Psoas muscle (tissue), 8 donors: ENCODE data around the gene INO80. TPM values are rescaled to one million over a fixed set of nuclear protein-coding genes. Genes with fewer than 3 reads are reported as not detected.
A peak's percentile ranks its signal among the peaks of the same experiment; 100 is the strongest.

Experiments
- ATAC-seq, 4 donors: fragments of 200-7000 bp; cut with Tn5 transposase; one replicate each; pipeline ENCODE4 v1.9.1; 2020; ENCODE audit warnings: moderate library complexity in 3 of 4, mild to moderate bottlenecking in 2 of 4
- DNase-seq, 2 donors: peaks; one replicate each; pipeline ENCODE4 v3.0.0-alpha.2; 2020
- H3K27ac ChIP-seq: fragments of 200-600 bp; one replicate; pipeline ENCODE4 v1.8.0; 2022
- H3K27me3 ChIP-seq, 3 donors: fragments of 200-600 bp in 1 of 3; one replicate each; pipeline versions ENCODE4 v1.6.1 to v1.8.0; 2013 to 2022; ENCODE audit warnings: low read length in 2 of 3, mild to moderate bottlenecking in 2 of 3, moderate library complexity in 1 of 3; ENCODE audit not compliant: insufficient read depth in 3 of 3
- H3K36me3 ChIP-seq, 2 donors: fragments of 200-600 bp in 1 of 2; one replicate each; pipeline versions ENCODE4 v1.6.1 to v1.8.0; 2013 to 2022; ENCODE audit warnings: low read depth in 1 of 2, mild to moderate bottlenecking in 1 of 2, moderate library complexity in 1 of 2; ENCODE audit not compliant: insufficient read depth in 1 of 2
- H3K4me1 ChIP-seq: fragments of 200-600 bp; one replicate; pipeline ENCODE4 v1.8.0; 2022
- H3K4me3 ChIP-seq: fragments of 200-600 bp; one replicate; pipeline ENCODE4 v1.8.0; 2022; ENCODE audit warnings: mild to moderate bottlenecking
- H3K9me3 ChIP-seq: fragments of 200-600 bp; one replicate; pipeline ENCODE4 v1.8.0; 2022
- CTCF ChIP-seq: fragments of 200-600 bp; IDR thresholded peaks from one replicate; pipeline ENCODE4 v1.8.0; 2022; ENCODE audit warnings: antibody characterized with exemption
- WGBS, 3 donors: extraction: QIAGEN DNeasy Blood & Tissue Kit; methylation state at CpG; one replicate each; pipeline versions ENCODE4 v1.1.6 to v1.1.7; 2013; 5-methylcytosine and 5-hydroxymethylcytosine counted together
- intact Hi-C, 2 donors: fragments of 100-400 bp; cut with DNase I; formaldehyde crosslinking; loops; one replicate each; pipeline versions ENCODE4 v1.11.0 to v1.14.2; 2022
- long read RNA-seq, 2 donors: library from polyadenylated mRNA; unstranded; transcript quantifications; one replicate each; pipeline ENCODE4 v2.0.0, GENCODE V29; 2021
- polyA plus RNA-seq, 3 donors: library from polyadenylated mRNA; stranded (reverse); fragments of 200-250 nt; gene quantifications; one replicate each; pipeline ENCODE4 v1.2.3, GENCODE V29; 2013
- total RNA-seq, 4 donors: library from RNA; stranded (reverse); fragmentation: NEBNext Ultra II Directional in 2 of 4; extraction: Animal tissue kit (Norgen Biotek cat#: 25700) in 2 of 4; gene quantifications; one replicate each; pipeline versions ENCODE4 v1.2.1 to v1.2.4, GENCODE V29; 2021 to 2023
- donor health status: healthy with polysubstance abuse.
- donor health status: DM: no; HTN: no; CAD: no; lungs with moderate emphysema.
- donor health status: Bipolar disorder and iron deficiency.
- donor health status: healthy.
- donor health status: DM: yes; HTN: yes; CAD: no.
- donor health status: DM: no; HTN: no; CAD: no.
- donor health status: DM: no; HTN: no; CAD: no.
- donor health status: DM: yes; HTN: yes; CAD: no.

The INO80 gene
- 10 to 100 TPM; 12.4 to 30.5 (median 22.7) TPM for total RNA-seq
- 10 to 100 TPM; 14.8 to 20.1 (median 15.5) TPM for polyA plus RNA-seq
- long read RNA-seq, donor 1, full-length matches to known transcripts = 2 of 17 reads
- long read RNA-seq, donor 1, partial matches to known transcripts = 7 of 17 reads
- long read RNA-seq, donor 1, other reads (novel, unspliced or antisense) = 8 of 17 reads
- long read RNA-seq, donor 2, full-length matches to known transcripts = 4 of 35 reads
- long read RNA-seq, donor 2, partial matches to known transcripts = 15 of 35 reads
- long read RNA-seq, donor 2, other reads (novel, unspliced or antisense) = 16 of 35 reads

- 1% methylated on average over 45 to 64 of the region's 64 CpGs for WGBS, 3 donors
- peak within 1 kb of the TSS; percentile 81 for H3K4me3 ChIP-seq
- TF ChIP-seq CTCF = no peak
- intact Hi-C loops = loop anchor here in 1 of 2 donors (10.0 kb wide), 1 partner anchor 212 kb away; no protein-coding TSS in a partner anchor
- peak within 1 kb of the TSS; percentile 97 for H3K27ac ChIP-seq
- ATAC-seq = peak; percentile 92 to 93 (median 92)
- DNase-seq = peak; percentile 98 to 99
- peaks cover 0 to 3% (median 0%) of the 10 kb centered on the region in 3 donors for H3K27me3 ChIP-seq
- no peaks in the 10 kb centered on the region for H3K36me3 ChIP-seq
- peaks cover 22% of the 10 kb centered on the region for H3K4me1 ChIP-seq
- H3K9me3 ChIP-seq = no peaks in the 10 kb centered on the region
Measured at GRCh38 chr15:41116116-41116961, at the start of gene INO80. Gene INO80, minus strand, starts transcription at chr15:41116280. Its CDS starts 19,970 bp downstream, at chr15:41096310.

- Histone ChIP-seq H3K9me3 (no peaks in the 10 kb centered on the region), H3K4me3 (no peak overlapping the region), H3K27ac (no peak overlapping the region), H3K36me3 (no peaks in the 10 kb centered on the region), H3K4me1 (no peaks in the 10 kb centered on the region), H3K27me3 (peaks cover 3 to 14% (median 3%) of the 10 kb centered on the region in 3 donors)
- WGBS, 3 donors = 70 to 94% (median 79%) methylated on average over 1 of the region's 1 CpG
- intact Hi-C loops = no loop called here
- ATAC-seq (no peak), DNase-seq (no peak)
- TF ChIP-seq CTCF = no peak
Measured at GRCh38 chr15:41161736-41162135, 45.7 kb upstream of the INO80 start.

GRCh38 chr15:41161336-41161735, 45.3 kb upstream of the INO80 start:
- ATAC-seq (no peak), DNase-seq (no peak)
- H3K4me3 ChIP-seq = no peak overlapping the region
- no peaks in the 10 kb centered on the region for H3K9me3 ChIP-seq
- intact Hi-C loops = no loop called here
- H3K4me1 ChIP-seq = no peaks in the 10 kb centered on the region
- WGBS, 3 donors = 82 to 87% (median 84%) methylated on average over 6 of the region's 6 CpGs
- no peak overlapping the region for H3K27ac ChIP-seq
- H3K27me3 ChIP-seq = peaks cover 3 to 14% (median 3%) of the 10 kb centered on the region in 3 donors
- H3K36me3 ChIP-seq = no peaks in the 10 kb centered on the region
- TF ChIP-seq CTCF = no peak

- Histone ChIP-seq H3K36me3 (no peaks in the 10 kb centered on the region), H3K27ac (no peak overlapping the region), H3K27me3 (peaks cover under 1 to 14% (median 3%) of the 10 kb centered on the region in 3 donors), H3K4me1 (no peaks in the 10 kb centered on the region), H3K4me3 (no peak overlapping the region), H3K9me3 (no peaks in the 10 kb centered on the region)
- intact Hi-C loops = no loop called here
- WGBS, 3 donors = 82 to 83% (median 82%) methylated on average over 15 of the region's 15 CpGs
- TF ChIP-seq CTCF = no peak
- DNase-seq = no peak
- no peak for ATAC-seq
Measured at GRCh38 chr15:41160639-41161315, 44.7 kb upstream of the INO80 start.
